ENCODE results near the gene USP36.
"Not testable (repeated sequence)": the region's sequence is repeated elsewhere in the genome, so short reads cannot be mapped to it uniquely, and the experiment has no call there.

Gene USP36

GRCh38 chr17:78781104-78781892, 59.3 kb downstream of the USP36 start:
- peaks cover 4% of the 10 kb centered on the region; the same call in 1 of the 2 replicates for H3K36me3 ChIP-seq (ENCODE audit: control insufficient read depth, low read length)
- H3K4me2 ChIP-seq (ENCODE audit: low read length) = peak overlapping the region; percentile 75
- H3K9me3 ChIP-seq (ENCODE audit: control insufficient read depth, insufficient read depth, low read length) = no peaks in the 10 kb centered on the region
- H3K9me2 ChIP-seq (replicated peaks; ENCODE audit: control insufficient read depth, low read length) = no peaks in the 10 kb centered on the region
- peaks cover 16% of the 10 kb centered on the region for H3F3A ChIP-seq (ENCODE audit: control insufficient read depth, insufficient read depth)
- peak overlapping the region; percentile 76 for H3K27ac ChIP-seq (ENCODE audit: low read depth, low read length)
- H3K27me3 ChIP-seq (ENCODE audit: control insufficient read depth, low read length) = no peaks in the 10 kb centered on the region
- peak overlapping the region; percentile 83 for H3K4me3 ChIP-seq (ENCODE audit: low read length)
- H3K79me2 ChIP-seq (ENCODE audit: control insufficient read depth, low read length) = peaks cover 55% of the 10 kb centered on the region
- H3K4me1 ChIP-seq (ENCODE audit: control insufficient read depth, low read length) = peaks cover 42% of the 10 kb centered on the region
- no peaks in the 10 kb centered on the region for H4K20me1 ChIP-seq (ENCODE audit: control insufficient read depth, insufficient read depth, low read depth, low read length)
- TF ChIP-seq CTCF (IDR thresholded peaks at IDR 0.05; ENCODE audit: low read depth, low read length, poor library complexity, severe bottlenecking) (no peak), EZH2phosphoT487 (IDR thresholded peaks at IDR 0.05; ENCODE audit: borderline replicate concordance, low read length) (no peak)

- peaks cover 23% of the 10 kb centered on the region for H3F3A ChIP-seq (ENCODE audit: control insufficient read depth, insufficient read depth)
- H3K79me2 ChIP-seq (ENCODE audit: control insufficient read depth, low read length) = peaks cover 64% of the 10 kb centered on the region
- H3K4me2 ChIP-seq (ENCODE audit: low read length) = peak overlapping the region; percentile 66
- peak overlapping the region; percentile 83 for H3K4me3 ChIP-seq (ENCODE audit: low read length)
- peaks cover 4% of the 10 kb centered on the region; the same call in 1 of the 2 replicates for H3K36me3 ChIP-seq (ENCODE audit: control insufficient read depth, low read length)
- H3K27me3 ChIP-seq (ENCODE audit: control insufficient read depth, low read length) = no peaks in the 10 kb centered on the region
- no peaks in the 10 kb centered on the region for H3K9me2 ChIP-seq (replicated peaks; ENCODE audit: control insufficient read depth, low read length)
- peak overlapping the region; percentile 76 for H3K27ac ChIP-seq (ENCODE audit: low read depth, low read length)
- peaks cover 51% of the 10 kb centered on the region for H3K4me1 ChIP-seq (ENCODE audit: control insufficient read depth, low read length)
- TF ChIP-seq CTCF (IDR thresholded peaks at IDR 0.05; ENCODE audit: low read depth, low read length, poor library complexity, severe bottlenecking) (no peak), EZH2phosphoT487 (IDR thresholded peaks at IDR 0.05; ENCODE audit: borderline replicate concordance, low read length) (no peak)
- no peaks in the 10 kb centered on the region for H4K20me1 ChIP-seq (ENCODE audit: control insufficient read depth, insufficient read depth, low read depth, low read length)
- no peaks in the 10 kb centered on the region for H3K9me3 ChIP-seq (ENCODE audit: control insufficient read depth, insufficient read depth, low read length)
These were observed 60.3 kb downstream of the USP36 start for GRCh38 chr17:78780335-78780734.

- Histone ChIP-seq H4K20me1 (ENCODE audit: control insufficient read depth, insufficient read depth, low read depth, low read length) (no peaks in the 10 kb centered on the region), H3K27me3 (ENCODE audit: control insufficient read depth, low read length) (no peaks in the 10 kb centered on the region), H3K36me3 (ENCODE audit: control insufficient read depth, low read length) (peaks cover 4% of the 10 kb centered on the region; the same call in 1 of the 2 replicates), H3K4me3 (ENCODE audit: low read length) (peak overlapping the region; percentile 83), H3K4me1 (ENCODE audit: control insufficient read depth, low read length) (peaks cover 56% of the 10 kb centered on the region), H3K27ac (ENCODE audit: low read depth, low read length) (peak overlapping the region; percentile 76), H3F3A (ENCODE audit: control insufficient read depth, insufficient read depth) (peaks cover 23% of the 10 kb centered on the region), H3K9me3 (ENCODE audit: control insufficient read depth, insufficient read depth, low read length) (no peaks in the 10 kb centered on the region), H3K79me2 (ENCODE audit: control insufficient read depth, low read length) (peaks cover 69% of the 10 kb centered on the region), H3K4me2 (ENCODE audit: low read length) (peak overlapping the region; percentile 66), H3K9me2 (replicated peaks; ENCODE audit: control insufficient read depth, low read length) (no peaks in the 10 kb centered on the region)
- no peak for TF ChIP-seq CTCF (IDR thresholded peaks at IDR 0.05; ENCODE audit: low read depth, low read length, poor library complexity, severe bottlenecking)
- TF ChIP-seq EZH2phosphoT487 (IDR thresholded peaks at IDR 0.05; ENCODE audit: borderline replicate concordance, low read length) = no peak
These were observed 60.8 kb downstream of the USP36 start for GRCh38 chr17:78779850-78780249.

GRCh38 chr17:78779286-78779651, 61.3 kb downstream of the USP36 start:
- H3K4me2 ChIP-seq (ENCODE audit: low read length) = peak overlapping the region; percentile 66
- H3K4me3 ChIP-seq (ENCODE audit: low read length) = peak overlapping the region; percentile 83
- H3K36me3 ChIP-seq (ENCODE audit: control insufficient read depth, low read length); H3K27me3 ChIP-seq (ENCODE audit: control insufficient read depth, low read length); H4K20me1 ChIP-seq (ENCODE audit: control insufficient read depth, insufficient read depth, low read depth, low read length); H3K9me2 ChIP-seq (replicated peaks; ENCODE audit: control insufficient read depth, low read length); H3K9me3 ChIP-seq (ENCODE audit: control insufficient read depth, insufficient read depth, low read length): not testable (repeated sequence)
- peaks cover 75% of the 10 kb centered on the region for H3K79me2 ChIP-seq (ENCODE audit: control insufficient read depth, low read length)
- peaks cover 62% of the 10 kb centered on the region for H3K4me1 ChIP-seq (ENCODE audit: control insufficient read depth, low read length)
- peaks cover 21% of the 10 kb centered on the region for H3F3A ChIP-seq (ENCODE audit: control insufficient read depth, insufficient read depth)
- H3K27ac ChIP-seq (ENCODE audit: low read depth, low read length) = peak overlapping the region; percentile 76
